K562 (cell line): ENCODE results near the gene CHAC1. TPM values are rescaled to one million over a fixed set of nuclear protein-coding genes. Genes with fewer than 3 reads are reported as not detected.

Source experiments
- ATAC-seq: fragments of 200-7000 bp; cut with Tn5 transposase; 3 replicates; pipeline ENCODE4 v1.9.1; 2020; ENCODE audit warnings: moderate library complexity
- BruUV-seq: library from RNA; stranded (reverse); fragments of 400-500 nt; replicated peaks from 2 replicates; lab custom pipeline; 2021; lab: Mats Ljungman, UMichigan
- CTCF ChIA-PET: fragments of 300-600 bp; formaldehyde crosslinking; extraction: SDS; loops from one replicate; lab custom pipeline; 2021; ENCODE audit warnings: low intra/inter-chr PET ratio; lab: Yijun Ruan, JAX
- POLR2A ChIA-PET: fragments of 300-600, 350-650 bp; sonication (Branson Sonifier 250); formaldehyde crosslinking; extraction: SDS; loops from one replicate; lab custom pipeline; 2021; ENCODE audit warnings: antibody characterized with exemption, inconsistent platforms; lab: Yijun Ruan, JAX
- DNase-seq, 4 experiments: peaks; one replicate each; pipeline versions ENCODE4 v3.0.0 to v3.0.0-alpha.2; 2011 to 2018; ENCODE audit warnings: low spot score in 3 of 4, mixed read lengths in 3 of 4; ENCODE audit errors: extremely low read depth in 1 of 4
- FAIRE-seq: peaks from 2 replicates; lab custom pipeline; 2011; peaks lifted over from hg19 to GRCh38; lab: Jason Lieb, UNC
- H2AFZ ChIP-seq: 2 replicates; pipeline ENCODE4 v1.6.0; 2011; ENCODE audit warnings: low read depth, low read length, control low read depth, inconsistent platforms
- H3K27ac ChIP-seq: fragments of 200-600 bp; 3 replicates; pipeline ENCODE4 v1.8.0; 2011; ENCODE audit warnings: low read depth, mild to moderate bottlenecking, control low read depth, inconsistent platforms, low read length, moderate library complexity, mixed read lengths; ENCODE audit errors: extremely low read depth
- H3K27me3 ChIP-seq, 2 experiments: fragments of 300-600 bp in 1 of 2; 2 replicates in 1 of 2; 3 replicates in 1 of 2; pipeline versions ENCODE4 v1.6.0 to v1.8.0; 2011; ENCODE audit warnings: inconsistent platforms in 2 of 2, low read length in 2 of 2, mild to moderate bottlenecking in 1 of 2, mixed read lengths in 1 of 2, moderate library complexity in 1 of 2; ENCODE audit not compliant: control insufficient read depth in 2 of 2, insufficient read depth in 2 of 2
- H3K36me3 ChIP-seq: fragments of 300-600 bp; 3 replicates; pipeline ENCODE4 v1.8.0; 2011; ENCODE audit warnings: mild to moderate bottlenecking, low read length, inconsistent platforms; ENCODE audit not compliant: control insufficient read depth, insufficient read depth
- H3K4me1 ChIP-seq, 2 experiments: fragments of 200-600 bp in 1 of 2; replicated peaks in 1 of 2; 2 replicates in 1 of 2; 3 replicates in 1 of 2; pipeline versions ENCODE4 v1.5.1 to v1.8.0; 2011; ENCODE audit warnings: inconsistent platforms in 2 of 2, low read length in 2 of 2, mild to moderate bottlenecking in 1 of 2, mixed read lengths in 1 of 2, moderate library complexity in 1 of 2; ENCODE audit not compliant: control insufficient read depth in 2 of 2, insufficient read depth in 2 of 2
- H3K4me2 ChIP-seq: 2 replicates; pipeline ENCODE4 v1.6.1; 2011; ENCODE audit warnings: low read length, control low read depth, inconsistent platforms, mixed read lengths; ENCODE audit not compliant: insufficient read depth
- H3K4me3 ChIP-seq: fragments of 200-600 bp; sonication (generic), shearing (Covaris generic); 2 replicates; pipeline ENCODE4 v1.5.1; 2016; ENCODE audit warnings: control low read depth, inconsistent platforms
- H3K79me2 ChIP-seq: fragments of 200-600 bp; 3 replicates; pipeline ENCODE4 v1.8.0; 2011; ENCODE audit warnings: low read length, inconsistent platforms; ENCODE audit not compliant: control insufficient read depth, insufficient read depth
- H3K9ac ChIP-seq, 2 experiments: 2 replicates each; pipeline versions ENCODE4 v1.6.0 to v1.6.1; 2011; ENCODE audit warnings: low read depth in 2 of 2, low read length in 2 of 2, control low read depth in 1 of 2, inconsistent platforms in 1 of 2, mild to moderate bottlenecking in 1 of 2, mixed read lengths in 1 of 2; ENCODE audit not compliant: insufficient read depth in 1 of 2
- H3K9me1 ChIP-seq: one replicate; pipeline ENCODE4 v1.6.0; 2011; ENCODE audit warnings: inconsistent platforms, mild to moderate bottlenecking, low read length, moderate library complexity; ENCODE audit not compliant: control insufficient read depth, insufficient read depth
- H3K9me3 ChIP-seq: replicated peaks from 2 replicates; pipeline ENCODE4 v1.5.1; 2011; ENCODE audit warnings: low read depth, low read length, inconsistent platforms; ENCODE audit not compliant: control insufficient read depth, insufficient read depth
- H4K20me1 ChIP-seq: replicated peaks from 2 replicates; pipeline ENCODE4 v1.6.1; 2011; ENCODE audit warnings: low read length, inconsistent platforms, mixed read lengths; ENCODE audit not compliant: control insufficient read depth, insufficient read depth
- HLTF ChIP-seq: fragments of 450-650 bp; IDR thresholded peaks from 2 replicates; pipeline ENCODE4 v1.6.1; 2016
- KDM5B ChIP-seq: fragments of 200-600 bp; sonication (generic); IDR thresholded peaks from 2 replicates; pipeline ENCODE4 v1.6.1; 2012; ENCODE audit warnings: low read depth, mild to moderate bottlenecking, moderate library complexity, low read length, control low read depth, inconsistent platforms; ENCODE audit not compliant: insufficient replicate concordance
- NBN ChIP-seq: fragments of 450-650 bp; IDR thresholded peaks from 2 replicates; pipeline ENCODE4 v1.6.1; 2016; ENCODE audit warnings: low read depth, mild to moderate bottlenecking
- PCBP2 ChIP-seq: fragments of 200-400 bp; formaldehyde crosslinking; IDR thresholded peaks from 2 replicates; pipeline ENCODE4 v1.6.1; 2018; ENCODE audit warnings: low read length, low read depth, mild to moderate bottlenecking, moderate library complexity; ENCODE audit not compliant: poor library complexity, severe bottlenecking
- SIX5 ChIP-seq, 2 experiments: IDR thresholded peaks; 2 replicates each; pipeline ENCODE4 v1.6.1; 2011; ENCODE audit warnings: low read length in 2 of 2, borderline replicate concordance in 1 of 2, low read depth in 1 of 2, mild to moderate bottlenecking in 1 of 2, moderate library complexity in 1 of 2; ENCODE audit not compliant: insufficient read depth in 1 of 2
- TAF15 ChIP-seq: fragments of 200-400 bp; formaldehyde crosslinking; IDR thresholded peaks from 2 replicates; pipeline ENCODE4 v1.6.1; 2017; ENCODE audit warnings: mild to moderate bottlenecking, low read depth, low read length, moderate library complexity
- TSHZ1 ChIP-seq: fragments of 250-450 bp; sonication (Bioruptor Pico); IDR thresholded peaks from 2 replicates; pipeline ENCODE4 v1.4.0; 2020; ENCODE audit warnings: mild to moderate bottlenecking, moderate library complexity
- ZNF253 ChIP-seq: fragments of 250-450 bp; sonication (Bioruptor Pico); conservative IDR thresholded peaks from 2 replicates; pipeline ENCODE4 v1.6.1; 2021; ENCODE audit warnings: mild to moderate bottlenecking
- ZNF324 ChIP-seq: fragments of 250-450 bp; sonication (Bioruptor Pico); IDR thresholded peaks from 2 replicates; pipeline ENCODE4 v1.4.0; 2020; ENCODE audit warnings: mild to moderate bottlenecking
- WGBS: fragments of 100-300 bp; shearing (Covaris generic); methylation state at CpG from one replicate; pipeline ENCODE4 v1.1.6; 2016; ENCODE audit warnings: low coverage, mixed read lengths; ENCODE audit not compliant: insufficient coverage; ENCODE audit errors: missing lambda C conversion rate; 5-methylcytosine and 5-hydroxymethylcytosine counted together
- in situ Hi-C: fragments of 300-500 bp; cut with MboI; formaldehyde crosslinking; loops from 4 replicates; pipeline ENCODE4 v1.15.0; 2018; ENCODE audit warnings: inconsistent platforms, mixed read lengths
- intact Hi-C: fragments of 100-400 bp; cut with micrococcal nuclease; formaldehyde crosslinking; loops from 2 replicates; pipeline ENCODE4 v1.14.2; 2022
- polyA plus RNA-seq, 8 experiments: library from polyadenylated mRNA; depleted of rRNA in 4 of 8; stranded (reverse) in 5 of 8; unstranded in 3 of 8; fragments of >200 nt; fragmentation: Nextera tagmentation in 2 of 8; fragmentation: Illumina TruSeq in 1 of 8; extraction: Ambion mirVana in 2 of 8; extraction: Trizol in 1 of 8; gene quantifications; 2 replicates each; pipeline versions ENCODE4 v1.2.1 to v1.2.3, GENCODE V29; 2011 to 2014; ENCODE audit warnings: inconsistent platforms in 1 of 8, missing spikeins in 1 of 8
- total RNA-seq, 7 experiments: library from RNA; depleted of rRNA in 6 of 7; stranded (reverse); fragments of >200 nt in 6 of 7; fragmentation: Illumina TruSeq in 2 of 7; extraction: Trizol in 2 of 7; gene quantifications; 2 replicates each; pipeline versions ENCODE4 v1.2.1 to v1.2.3, GENCODE V29; 2011 to 2021; ENCODE audit warnings: low replicate concordance in 1 of 7

The CHAC1 gene
- total and polyA plus RNA-seq, 9 of the 15 experiments (the other 6 are each of a cell fraction or from before 2014, with no cell fraction given), result 0.47 to 39.0 (median 7.5) TPM

- Histone ChIP-seq H3K4me1 (peaks cover 4 to 41% of the 10 kb centered on the region in 2 experiments; a peak in 3 of 5 replicates), H3K27ac (no peak overlapping the region), H3K9me1 (no peaks in the 10 kb centered on the region), H3K4me3 (no peak overlapping the region), H3K36me3 (no peaks in the 10 kb centered on the region), H3K4me2 (no peak overlapping the region), H2AFZ (no peak overlapping the region), H4K20me1 (0 out of 2 replicates have a peak, but pooled peaks cover 4% of the 10 kb centered on the region), H3K9me3 (no peaks in the 10 kb centered on the region), H3K9ac (peak overlapping the region in 1 of 2 experiments; percentile 43; a peak in 1 of 4 replicates), H3K27me3 (peaks cover 0 to 12% of the 10 kb centered on the region in 2 experiments; a peak in 2 of 5 replicates), H3K79me2 (no peaks in the 10 kb centered on the region)
- no peak for FAIRE-seq
- in situ Hi-C loops (no loop called here), intact Hi-C loops (no loop called here)
- no TSS peak for BruUV-seq
- CTCF ChIA-PET, result no interaction called here
- POLR2A ChIA-PET, result interaction anchor here (0.9 to 1.3 kb wide), 2 partner anchors 13 to 15 kb away, joined by 3 read pairs; no protein-coding TSS in a partner anchor
- DNase-seq, result no peak
- ATAC-seq, result no peak
- TF ChIP-seq PCBP2, result no peak
- no peak for TF ChIP-seq ZNF324 (CRISPR knock-in tag)
- no peak for TF ChIP-seq TSHZ1 (CRISPR knock-in tag)
- no peak for TF ChIP-seq KDM5B
- TF ChIP-seq SIX5 (IDR thresholded peaks at IDR 0.05; ENCODE audit: borderline replicate concordance in 1 of 2, insufficient read depth in 1 of 2, low read depth in 1 of 2, low read length in 2 of 2), result no peak
- TF ChIP-seq ZNF253 (CRISPR knock-in tag), result no peak
- TF ChIP-seq NBN, result no peak
- no peak for TF ChIP-seq TAF15
- TF ChIP-seq HLTF, result no peak
- 41% methylated on average over 10 of the region's 10 CpGs for WGBS
These were observed 30.7 kb upstream of the CHAC1 start for GRCh38 chr15:40922608-40923005.
